K562 (cell line): ENCODE data around the gene ZNF391. TPM values are rescaled to one million over a fixed set of nuclear protein-coding genes. Genes with fewer than 3 reads are reported as not detected.
A peak's percentile ranks its signal among the peaks of the same experiment; 100 is the strongest.

Experiments used
- ARID3A ChIP-seq: IDR thresholded peaks from 2 replicates; pipeline ENCODE4 v1.6.1; 2012; ENCODE audit warnings: low read depth, low read length, improper control_type of control experiment, borderline replicate concordance
- CREB3 ChIP-seq: fragments of 450-650 bp; conservative IDR thresholded peaks from 2 replicates; pipeline ENCODE4 v1.6.1; 2016; ENCODE audit warnings: missing genetic modification characterization, low read depth, mild to moderate bottlenecking, missing compliant biosample characterization, moderate library complexity
- GATAD2B ChIP-seq: fragments of 450-650 bp; IDR thresholded peaks from 2 replicates; pipeline ENCODE4 v1.6.1; 2017; ENCODE audit warnings: mild to moderate bottlenecking, borderline replicate concordance
- MYBL2 ChIP-seq, 2 experiments: fragments of 450-650 bp in 1 of 2; sonication (generic) in 1 of 2; formaldehyde crosslinking in 1 of 2; IDR thresholded peaks; 2 replicates each; pipeline versions ENCODE4 v1.6.1 to v1.8.1; 2017 to 2022; ENCODE audit warnings: borderline replicate concordance in 1 of 2, inconsistent platforms in 1 of 2, low read depth in 1 of 2, mild to moderate bottlenecking in 1 of 2, missing genetic modification reagents in 1 of 2, moderate library complexity in 1 of 2
- RHOXF2B ChIP-seq: fragments of 250-450 bp; sonication (Bioruptor Pico); conservative IDR thresholded peaks from 2 replicates; pipeline ENCODE4 v1.5.1; 2021
- STAG1 ChIP-seq: sonication (generic); formaldehyde crosslinking; IDR thresholded peaks from 2 replicates; pipeline ENCODE4 v1.5.0; 2020; ENCODE audit warnings: missing genetic modification reagents, borderline replicate concordance
- ZNF184 ChIP-seq: sonication (generic); formaldehyde crosslinking; IDR thresholded peaks from 2 replicates; pipeline ENCODE4 v1.5.0; 2020; ENCODE audit warnings: missing genetic modification reagents
- polyA plus RNA-seq, 8 experiments: library from polyadenylated mRNA; depleted of rRNA in 4 of 8; stranded (reverse) in 5 of 8; unstranded in 3 of 8; fragments of >200 nt; fragmentation: Nextera tagmentation in 2 of 8; fragmentation: Illumina TruSeq in 1 of 8; extraction: Ambion mirVana in 2 of 8; extraction: Trizol in 1 of 8; gene quantifications; 2 replicates each; pipeline versions ENCODE4 v1.2.1 to v1.2.3, GENCODE V29; 2011 to 2014; ENCODE audit warnings: inconsistent platforms in 1 of 8, missing spikeins in 1 of 8
- total RNA-seq, 7 experiments: library from RNA; depleted of rRNA in 6 of 7; stranded (reverse); fragments of >200 nt in 6 of 7; fragmentation: Illumina TruSeq in 2 of 7; extraction: Trizol in 2 of 7; gene quantifications; 2 replicates each; pipeline versions ENCODE4 v1.2.1 to v1.2.3, GENCODE V29; 2011 to 2021; ENCODE audit warnings: low replicate concordance in 1 of 7
- TF ChIP-seq, protein P1 (sequence below), 3 experiments: fragments of 200-800 bp in 1 of 3; fragments of 250-450 bp in 1 of 3; fragments of 450-650 bp in 1 of 3; sonication (Bioruptor Pico) in 1 of 3; sonication (Bioruptor generic) in 1 of 3; formaldehyde crosslinking in 1 of 3; IDR thresholded peaks; 2 replicates each; pipeline versions ENCODE4 v1.6.1 to v1.8.0; 2016 to 2022; ENCODE audit warnings: mild to moderate bottlenecking in 2 of 3, missing genetic modification characterization in 2 of 3, missing compliant biosample characterization in 1 of 3, moderate library complexity in 1 of 3
- TF ChIP-seq, protein P2 (sequence below), 2 experiments: fragments of 150-350 bp in 1 of 2; IDR thresholded peaks; 2 replicates each; pipeline ENCODE4 v1.6.1; 2012 to 2016; ENCODE audit warnings: low read depth in 2 of 2, low read length in 2 of 2, mild to moderate bottlenecking in 1 of 2, moderate library complexity in 1 of 2

ZNF391 gene
- total and polyA plus RNA-seq, 9 of the 15 experiments (the other 6 are each of a cell fraction or from before 2014, with no cell fraction given): 2.3 to 10.1 (median 5.8) TPM

- TF ChIP-seq, protein P1, sequence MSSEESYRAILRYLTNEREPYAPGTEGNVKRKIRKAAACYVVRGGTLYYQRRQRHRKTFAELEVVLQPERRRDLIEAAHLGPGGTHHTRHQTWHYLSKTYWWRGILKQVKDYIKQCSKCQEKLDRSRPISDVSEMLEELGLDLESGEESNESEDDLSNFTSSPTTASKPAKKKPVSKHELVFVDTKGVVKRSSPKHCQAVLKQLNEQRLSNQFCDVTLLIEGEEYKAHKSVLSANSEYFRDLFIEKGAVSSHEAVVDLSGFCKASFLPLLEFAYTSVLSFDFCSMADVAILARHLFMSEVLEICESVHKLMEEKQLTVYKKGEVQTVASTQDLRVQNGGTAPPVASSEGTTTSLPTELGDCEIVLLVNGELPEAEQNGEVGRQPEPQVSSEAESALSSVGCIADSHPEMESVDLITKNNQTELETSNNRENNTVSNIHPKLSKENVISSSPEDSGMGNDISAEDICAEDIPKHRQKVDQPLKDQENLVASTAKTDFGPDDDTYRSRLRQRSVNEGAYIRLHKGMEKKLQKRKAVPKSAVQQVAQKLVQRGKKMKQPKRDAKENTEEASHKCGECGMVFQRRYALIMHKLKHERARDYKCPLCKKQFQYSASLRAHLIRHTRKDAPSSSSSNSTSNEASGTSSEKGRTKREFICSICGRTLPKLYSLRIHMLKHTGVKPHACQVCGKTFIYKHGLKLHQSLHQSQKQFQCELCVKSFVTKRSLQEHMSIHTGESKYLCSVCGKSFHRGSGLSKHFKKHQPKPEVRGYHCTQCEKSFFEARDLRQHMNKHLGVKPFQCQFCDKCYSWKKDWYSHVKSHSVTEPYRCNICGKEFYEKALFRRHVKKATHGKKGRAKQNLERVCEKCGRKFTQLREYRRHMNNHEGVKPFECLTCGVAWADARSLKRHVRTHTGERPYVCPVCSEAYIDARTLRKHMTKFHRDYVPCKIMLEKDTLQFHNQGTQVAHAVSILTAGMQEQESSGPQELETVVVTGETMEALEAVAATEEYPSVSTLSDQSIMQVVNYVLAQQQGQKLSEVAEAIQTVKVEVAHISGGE (CRISPR knock-in tag; IDR thresholded peaks at IDR 0.05): 0 out of 6 replicates have a peak, but pooled peaks of 1 of the 3 experiments have one; percentile 39
- TF ChIP-seq ARID3A: peak; percentile 58; the same call in 1 of the 2 replicates
- TF ChIP-seq MYBL2 (IDR thresholded peaks at IDR 0.05; ENCODE audit: low read depth): peak; percentile 38; the same call in 1 of the 2 replicates
- no peak for TF ChIP-seq MYBL2 (CRISPR knock-in tag; IDR thresholded peaks at IDR 0.05; ENCODE audit: borderline replicate concordance)
- 0 out of 2 replicates have a peak, but pooled peaks have one; percentile 56 for TF ChIP-seq RHOXF2B (CRISPR knock-in tag)
- TF ChIP-seq, protein P2, sequence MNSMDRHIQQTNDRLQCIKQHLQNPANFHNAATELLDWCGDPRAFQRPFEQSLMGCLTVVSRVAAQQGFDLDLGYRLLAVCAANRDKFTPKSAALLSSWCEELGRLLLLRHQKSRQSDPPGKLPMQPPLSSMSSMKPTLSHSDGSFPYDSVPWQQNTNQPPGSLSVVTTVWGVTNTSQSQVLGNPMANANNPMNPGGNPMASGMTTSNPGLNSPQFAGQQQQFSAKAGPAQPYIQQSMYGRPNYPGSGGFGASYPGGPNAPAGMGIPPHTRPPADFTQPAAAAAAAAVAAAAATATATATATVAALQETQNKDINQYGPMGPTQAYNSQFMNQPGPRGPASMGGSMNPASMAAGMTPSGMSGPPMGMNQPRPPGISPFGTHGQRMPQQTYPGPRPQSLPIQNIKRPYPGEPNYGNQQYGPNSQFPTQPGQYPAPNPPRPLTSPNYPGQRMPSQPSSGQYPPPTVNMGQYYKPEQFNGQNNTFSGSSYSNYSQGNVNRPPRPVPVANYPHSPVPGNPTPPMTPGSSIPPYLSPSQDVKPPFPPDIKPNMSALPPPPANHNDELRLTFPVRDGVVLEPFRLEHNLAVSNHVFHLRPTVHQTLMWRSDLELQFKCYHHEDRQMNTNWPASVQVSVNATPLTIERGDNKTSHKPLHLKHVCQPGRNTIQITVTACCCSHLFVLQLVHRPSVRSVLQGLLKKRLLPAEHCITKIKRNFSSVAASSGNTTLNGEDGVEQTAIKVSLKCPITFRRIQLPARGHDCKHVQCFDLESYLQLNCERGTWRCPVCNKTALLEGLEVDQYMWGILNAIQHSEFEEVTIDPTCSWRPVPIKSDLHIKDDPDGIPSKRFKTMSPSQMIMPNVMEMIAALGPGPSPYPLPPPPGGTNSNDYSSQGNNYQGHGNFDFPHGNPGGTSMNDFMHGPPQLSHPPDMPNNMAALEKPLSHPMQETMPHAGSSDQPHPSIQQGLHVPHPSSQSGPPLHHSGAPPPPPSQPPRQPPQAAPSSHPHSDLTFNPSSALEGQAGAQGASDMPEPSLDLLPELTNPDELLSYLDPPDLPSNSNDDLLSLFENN (IDR thresholded peaks at IDR 0.05; ENCODE audit: low read depth in 2 of 2, low read length in 2 of 2): peak in 1 of 2 experiments; percentile 47; a peak in 1 of 4 replicates
- no peak for TF ChIP-seq STAG1 (CRISPR knock-in tag)
- TF ChIP-seq GATAD2B: no peak
- TF ChIP-seq ZNF184 (CRISPR knock-in tag): no peak
- TF ChIP-seq CREB3: 0 out of 2 replicates have a peak, but pooled peaks have one; percentile 34
Observed at GRCh38 chr6:27375613-27376079, 12.9 kb upstream of the ZNF391 start (continued).
